Left lung (tissue), 10 donors: ENCODE measurements around the gene ANKS1B. TPM values are rescaled to one million over a fixed set of nuclear protein-coding genes. Genes with fewer than 3 reads are reported as not detected.
"Not testable (repeated sequence)": the region's sequence is repeated elsewhere in the genome, so short reads cannot be mapped to it uniquely, and the experiment has no call there.

Experiments used
- ATAC-seq: fragments of 200-7000 bp; cut with Tn5 transposase; one replicate; pipeline ENCODE4 v1.9.1; 2020; ENCODE audit warnings: moderate library complexity
- DNase-seq, 4 donors: peaks; one replicate each; pipeline ENCODE4 v3.0.0-alpha.2; 2013 to 2020
- H3K27ac ChIP-seq, 2 donors: fragments of 200-600 bp; sonication (generic) in 1 of 2; one replicate each; pipeline versions ENCODE4 v1.5.0 to v1.8.0; 2020 to 2021
- H3K27me3 ChIP-seq, 2 donors: fragments of 200-600 bp; sonication (generic) in 1 of 2; one replicate each; pipeline versions ENCODE4 v1.5.0 to v1.8.0; 2020 to 2021
- H3K36me3 ChIP-seq, 2 donors: fragments of 200-600 bp; sonication (generic) in 1 of 2; one replicate each; pipeline versions ENCODE4 v1.5.0 to v1.8.0; 2020 to 2021
- H3K4me1 ChIP-seq, 2 donors: fragments of 200-600 bp; one replicate each; pipeline ENCODE4 v1.8.0; 2021
- H3K4me3 ChIP-seq, 2 donors: fragments of 200-600 bp; sonication (generic) in 1 of 2; one replicate each; pipeline versions ENCODE4 v1.5.0 to v1.8.0; 2020 to 2021; ENCODE audit warnings: mild to moderate bottlenecking in 1 of 2
- H3K9me3 ChIP-seq, 2 donors: fragments of 200-600 bp; sonication (generic) in 1 of 2; one replicate each; pipeline versions ENCODE4 v1.5.0 to v1.8.0; 2020 to 2021
- intact Hi-C, 2 donors: fragments of 100-400 bp; cut with DNase I; formaldehyde crosslinking; loops; one replicate each; pipeline versions ENCODE4 v1.11.2 to v1.14.2; 2022
- polyA plus RNA-seq, 6 donors: library from polyadenylated mRNA; unstranded; fragments of 120-200 nt; gene quantifications; one replicate each; pipeline ENCODE4 v1.2.1, GENCODE V29; 2013; ENCODE audit not compliant: insufficient read length in 6 of 6
- total RNA-seq, 2 donors: library from RNA; stranded (reverse); fragmentation: NEBNext Ultra II Directional; extraction: Animal tissue kit (Norgen Biotek cat#: 25700); gene quantifications; one replicate each; pipeline ENCODE4 v1.2.1, GENCODE V29; 2021
- TF ChIP-seq, protein P1 (sequence below), 2 donors: fragments of 200-600 bp; sonication (generic) in 1 of 2; IDR thresholded peaks; one replicate each; pipeline versions ENCODE4 v1.5.0 to v1.8.0; 2021; ENCODE audit warnings: antibody characterized with exemption in 2 of 2
- donor health status: DM: no; HTN: yes; CAD: no.
- donor health status: DM: no; HTN: no; CAD: no.

Gene ANKS1B
- total and polyA plus RNA-seq, 8 donors: 4.9 to 31.8 (median 14.9) TPM

GRCh38 chr12:99339663-99340062 is 645.1 kb downstream of the ANKS1B start:
- Histone ChIP-seq H3K4me3 (no peak overlapping the region), H3K27ac (no peak overlapping the region), H3K36me3 (no peaks in the 10 kb centered on the region), H3K4me1 (no peaks in the 10 kb centered on the region), H3K27me3 (no peaks in the 10 kb centered on the region), H3K9me3 (no peaks in the 10 kb centered on the region)
- ATAC-seq: no peak
- no peak for DNase-seq
- TF ChIP-seq, protein P1, sequence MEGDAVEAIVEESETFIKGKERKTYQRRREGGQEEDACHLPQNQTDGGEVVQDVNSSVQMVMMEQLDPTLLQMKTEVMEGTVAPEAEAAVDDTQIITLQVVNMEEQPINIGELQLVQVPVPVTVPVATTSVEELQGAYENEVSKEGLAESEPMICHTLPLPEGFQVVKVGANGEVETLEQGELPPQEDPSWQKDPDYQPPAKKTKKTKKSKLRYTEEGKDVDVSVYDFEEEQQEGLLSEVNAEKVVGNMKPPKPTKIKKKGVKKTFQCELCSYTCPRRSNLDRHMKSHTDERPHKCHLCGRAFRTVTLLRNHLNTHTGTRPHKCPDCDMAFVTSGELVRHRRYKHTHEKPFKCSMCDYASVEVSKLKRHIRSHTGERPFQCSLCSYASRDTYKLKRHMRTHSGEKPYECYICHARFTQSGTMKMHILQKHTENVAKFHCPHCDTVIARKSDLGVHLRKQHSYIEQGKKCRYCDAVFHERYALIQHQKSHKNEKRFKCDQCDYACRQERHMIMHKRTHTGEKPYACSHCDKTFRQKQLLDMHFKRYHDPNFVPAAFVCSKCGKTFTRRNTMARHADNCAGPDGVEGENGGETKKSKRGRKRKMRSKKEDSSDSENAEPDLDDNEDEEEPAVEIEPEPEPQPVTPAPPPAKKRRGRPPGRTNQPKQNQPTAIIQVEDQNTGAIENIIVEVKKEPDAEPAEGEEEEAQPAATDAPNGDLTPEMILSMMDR (IDR thresholded peaks at IDR 0.05): no peak
- intact Hi-C loops: no loop called here

- intact Hi-C loops: no loop called here
- no peak for ATAC-seq
- Histone ChIP-seq H3K36me3 (no peaks in the 10 kb centered on the region), H3K4me3 (no peak overlapping the region), H3K4me1 (no peaks in the 10 kb centered on the region), H3K27ac (no peak overlapping the region), H3K27me3 (no peaks in the 10 kb centered on the region), H3K9me3 (peaks cover 0 to 1% of the 10 kb centered on the region in 2 donors)
- TF ChIP-seq, protein P1 (IDR thresholded peaks at IDR 0.05): no peak
- peak in 1 of 4 donors; percentile 16 for DNase-seq
These were observed 650.3 kb downstream of the ANKS1B start for GRCh38 chr12:99334285-99335056.

- Histone ChIP-seq H3K4me3 (no peak overlapping the region), H3K27me3 (no peaks in the 10 kb centered on the region), H3K4me1 (no peaks in the 10 kb centered on the region), H3K36me3 (no peaks in the 10 kb centered on the region), H3K27ac (no peak overlapping the region), H3K9me3 (peaks cover 0 to 8% of the 10 kb centered on the region in 2 donors)
- peak in 2 of 4 donors; percentile 26 to 31 for DNase-seq
- intact Hi-C loops: no loop called here
- ATAC-seq: no peak
- TF ChIP-seq, protein P1 (IDR thresholded peaks at IDR 0.05): no peak
These were observed 651.7 kb downstream of the ANKS1B start for GRCh38 chr12:99332936-99333591.

GRCh38 chr12:99330216-99330615 is 654.5 kb downstream of the ANKS1B start:
- no peaks in the 10 kb centered on the region for H3K36me3 ChIP-seq
- H3K27ac ChIP-seq: no peak overlapping the region
- no peaks in the 10 kb centered on the region for H3K4me1 ChIP-seq
- H3K27me3 ChIP-seq: no peaks in the 10 kb centered on the region
- TF ChIP-seq, protein P1 (IDR thresholded peaks at IDR 0.05): no peak
- no peak for ATAC-seq
- no peak for DNase-seq
- no peak overlapping the region for H3K4me3 ChIP-seq
- peaks cover 0 to 8% of the 10 kb centered on the region in 2 donors for H3K9me3 ChIP-seq
- intact Hi-C loops: no loop called here

- intact Hi-C loops, ATAC-seq: not testable (repeated sequence)
These were observed 663.5 kb downstream of the ANKS1B start for GRCh38 chr12:99321210-99321609.

More at GRCh38 chr12:99321210-99321609, 663.5 kb downstream of the ANKS1B start:
- not testable (repeated sequence) for H3K27me3 ChIP-seq, H3K4me1 ChIP-seq, H3K27ac ChIP-seq, H3K36me3 ChIP-seq, H3K4me3 ChIP-seq
- H3K9me3 ChIP-seq: peaks cover 0 to 37% of the 10 kb centered on the region in 2 donors
- DNase-seq: peak in 1 of 4 donors; percentile 36
